ENCODE measurements around the gene FMN2. TPM values are rescaled to one million over a fixed set of nuclear protein-coding genes. Genes with fewer than 3 reads are reported as not detected.

FMN2 gene
- total RNA-seq, 1 experiment from 2014 or later = 5.3 TPM

DNA sequence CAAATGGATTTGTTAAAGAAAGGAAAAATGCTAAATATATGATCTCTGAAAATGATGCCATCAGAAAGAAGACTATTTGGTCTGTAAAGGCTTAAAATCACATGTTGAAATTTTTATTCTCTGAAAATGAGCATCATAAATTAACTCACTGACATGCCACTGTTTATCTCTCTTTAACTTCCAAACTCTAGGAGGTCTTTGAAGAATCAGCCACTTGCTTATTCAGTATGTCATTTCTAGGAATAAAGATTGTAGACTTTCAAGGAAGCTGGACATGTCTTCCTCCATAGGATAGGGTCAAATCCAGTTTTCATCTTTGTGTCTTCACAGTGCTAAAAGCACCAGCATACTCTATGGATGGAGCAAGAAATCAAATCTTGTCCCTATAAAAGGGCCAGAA is 147.6 kb downstream of the FMN2 start:
- TF ChIP-seq, protein P1, sequence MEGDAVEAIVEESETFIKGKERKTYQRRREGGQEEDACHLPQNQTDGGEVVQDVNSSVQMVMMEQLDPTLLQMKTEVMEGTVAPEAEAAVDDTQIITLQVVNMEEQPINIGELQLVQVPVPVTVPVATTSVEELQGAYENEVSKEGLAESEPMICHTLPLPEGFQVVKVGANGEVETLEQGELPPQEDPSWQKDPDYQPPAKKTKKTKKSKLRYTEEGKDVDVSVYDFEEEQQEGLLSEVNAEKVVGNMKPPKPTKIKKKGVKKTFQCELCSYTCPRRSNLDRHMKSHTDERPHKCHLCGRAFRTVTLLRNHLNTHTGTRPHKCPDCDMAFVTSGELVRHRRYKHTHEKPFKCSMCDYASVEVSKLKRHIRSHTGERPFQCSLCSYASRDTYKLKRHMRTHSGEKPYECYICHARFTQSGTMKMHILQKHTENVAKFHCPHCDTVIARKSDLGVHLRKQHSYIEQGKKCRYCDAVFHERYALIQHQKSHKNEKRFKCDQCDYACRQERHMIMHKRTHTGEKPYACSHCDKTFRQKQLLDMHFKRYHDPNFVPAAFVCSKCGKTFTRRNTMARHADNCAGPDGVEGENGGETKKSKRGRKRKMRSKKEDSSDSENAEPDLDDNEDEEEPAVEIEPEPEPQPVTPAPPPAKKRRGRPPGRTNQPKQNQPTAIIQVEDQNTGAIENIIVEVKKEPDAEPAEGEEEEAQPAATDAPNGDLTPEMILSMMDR (IDR thresholded peaks at IDR 0.05; ENCODE audit: unreplicated experiment) = no peak
- H3K27ac Mint-ChIP-seq (ENCODE audit: low read depth, unreplicated experiment) = no peak overlapping the region
- no peaks in the 10 kb centered on the region for H3K36me3 Mint-ChIP-seq (ENCODE audit: insufficient read depth, unreplicated experiment)
- no peaks in the 10 kb centered on the region for H3K9me3 Mint-ChIP-seq (ENCODE audit: unreplicated experiment)
- DNase-seq (ENCODE audit: unreplicated experiment) = no peak
- POLR2A ChIA-PET = no interaction called here
- no peak overlapping the region for H3K4me3 Mint-ChIP-seq (ENCODE audit: unreplicated experiment)
- intact Hi-C loops (cut with micrococcal nuclease) = no loop called here
- BruUV-seq (replicated peaks) = no TSS peak
- no peaks in the 10 kb centered on the region for H3K27me3 Mint-ChIP-seq (ENCODE audit: insufficient read depth, unreplicated experiment)
- CTCF ChIA-PET = no interaction called here
- H3K4me1 Mint-ChIP-seq (ENCODE audit: insufficient read depth, unreplicated experiment) = peaks cover 21% of the 10 kb centered on the region

GRCh38 chr1:240241278-240241677 is 149.6 kb downstream of the FMN2 start:
- no TSS peak for BruUV-seq (replicated peaks)
- intact Hi-C loops (cut with micrococcal nuclease) = loop anchor here (5.0 kb wide), 1 partner anchor 116 kb away; no protein-coding TSS in a partner anchor
- TF ChIP-seq, protein P1 (IDR thresholded peaks at IDR 0.05; ENCODE audit: unreplicated experiment) = no peak

GRCh38 chr1:240242601-240243144 is 151.0 kb downstream of the FMN2 start:
- intact Hi-C loops (cut with micrococcal nuclease) = loop anchor here (5.0 kb wide), 1 partner anchor 115 kb away; no protein-coding TSS in a partner anchor
- peak; percentile 96 for DNase-seq (ENCODE audit: unreplicated experiment)
- Mint-ChIP-seq H3K4me3 (ENCODE audit: unreplicated experiment) (no peak overlapping the region), H3K9me3 (ENCODE audit: unreplicated experiment) (no peaks in the 10 kb centered on the region), H3K27me3 (ENCODE audit: insufficient read depth, unreplicated experiment) (no peaks in the 10 kb centered on the region), H3K27ac (ENCODE audit: low read depth, unreplicated experiment) (peak overlapping the region; percentile 0), H3K4me1 (ENCODE audit: insufficient read depth, unreplicated experiment) (peaks cover 28% of the 10 kb centered on the region), H3K36me3 (ENCODE audit: insufficient read depth, unreplicated experiment) (no peaks in the 10 kb centered on the region)
- ChIA-PET POLR2A (no interaction called here), CTCF (no interaction called here)
- no TSS peak for BruUV-seq (replicated peaks)
- TF ChIP-seq, protein P1 (IDR thresholded peaks at IDR 0.05; ENCODE audit: unreplicated experiment) = no peak

More at GRCh38 chr1:240241278-240241677, 149.6 kb downstream of the FMN2 start:
- DNase-seq (ENCODE audit: unreplicated experiment) = no peak
- Mint-ChIP-seq H3K4me3 (ENCODE audit: unreplicated experiment) (no peak overlapping the region), H3K27me3 (ENCODE audit: insufficient read depth, unreplicated experiment) (no peaks in the 10 kb centered on the region), H3K27ac (ENCODE audit: low read depth, unreplicated experiment) (no peak overlapping the region), H3K4me1 (ENCODE audit: insufficient read depth, unreplicated experiment) (peaks cover 28% of the 10 kb centered on the region), H3K9me3 (ENCODE audit: unreplicated experiment) (no peaks in the 10 kb centered on the region), H3K36me3 (ENCODE audit: insufficient read depth, unreplicated experiment) (no peaks in the 10 kb centered on the region)
- ChIA-PET CTCF (no interaction called here), POLR2A (no interaction called here)

DNA sequence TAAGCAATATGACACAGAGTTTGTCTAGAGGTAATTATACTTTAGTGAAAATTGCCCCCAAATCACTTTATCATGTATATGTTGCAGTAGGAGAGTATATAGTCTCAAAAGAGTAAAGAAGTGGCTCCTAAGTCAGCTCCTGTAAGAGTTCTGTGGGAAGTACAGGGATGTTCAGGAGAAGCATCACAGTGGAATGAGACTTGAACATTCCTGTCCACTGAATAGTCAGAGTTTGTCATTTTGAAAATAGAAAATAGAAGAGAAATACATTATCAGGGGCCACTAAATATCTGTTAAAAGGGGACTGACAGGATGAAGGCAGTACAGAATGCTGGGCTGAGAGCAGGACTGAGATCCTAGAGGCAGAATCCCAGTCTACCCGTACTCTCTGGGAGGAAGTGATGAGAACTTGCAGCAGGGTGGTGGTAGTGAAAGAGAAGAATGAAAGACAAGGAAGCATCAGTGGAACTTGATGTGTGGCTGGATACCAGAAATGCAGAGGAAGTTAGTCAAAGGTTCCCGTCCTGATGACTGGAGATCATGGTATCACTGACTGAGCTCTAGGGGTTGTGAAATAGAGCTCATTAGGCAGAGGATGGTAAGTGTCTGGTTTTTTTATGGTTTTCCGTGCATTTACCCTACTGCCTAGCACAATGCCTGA is 153.4 kb downstream of the FMN2 start:
- peak; percentile 43 for DNase-seq (ENCODE audit: unreplicated experiment)
- TF ChIP-seq, protein P1 (IDR thresholded peaks at IDR 0.05; ENCODE audit: unreplicated experiment) = no peak
- peaks cover 14% of the 10 kb centered on the region for H3K9me3 Mint-ChIP-seq (ENCODE audit: unreplicated experiment)
- CTCF ChIA-PET = interaction anchor here (0.5 to 1.5 kb wide), 5 partner anchors 18 to 648 kb away, joined by 3 read pairs; no protein-coding TSS in a partner anchor
- POLR2A ChIA-PET = interaction anchor here (0.6 kb wide), 1 partner anchor 40 kb away, joined by 4 read pairs; no protein-coding TSS in a partner anchor
- H3K4me1 Mint-ChIP-seq (ENCODE audit: insufficient read depth, unreplicated experiment) = peaks cover 28% of the 10 kb centered on the region
- H3K36me3 Mint-ChIP-seq (ENCODE audit: insufficient read depth, unreplicated experiment) = no peaks in the 10 kb centered on the region
- H3K27me3 Mint-ChIP-seq (ENCODE audit: insufficient read depth, unreplicated experiment) = no peaks in the 10 kb centered on the region
- H3K27ac Mint-ChIP-seq (ENCODE audit: low read depth, unreplicated experiment) = no peak overlapping the region
- BruUV-seq (replicated peaks) = no TSS peak
- intact Hi-C loops (cut with micrococcal nuclease) = loop anchor here (5.0 kb wide), 1 partner anchor 112 kb away; no protein-coding TSS in a partner anchor
- H3K4me3 Mint-ChIP-seq (ENCODE audit: unreplicated experiment) = no peak overlapping the region
